ENCODE results near the gene RAD51B.
A peak's percentile ranks its signal among the peaks of the same experiment; 100 is the strongest.

Gene RAD51B

DNA sequence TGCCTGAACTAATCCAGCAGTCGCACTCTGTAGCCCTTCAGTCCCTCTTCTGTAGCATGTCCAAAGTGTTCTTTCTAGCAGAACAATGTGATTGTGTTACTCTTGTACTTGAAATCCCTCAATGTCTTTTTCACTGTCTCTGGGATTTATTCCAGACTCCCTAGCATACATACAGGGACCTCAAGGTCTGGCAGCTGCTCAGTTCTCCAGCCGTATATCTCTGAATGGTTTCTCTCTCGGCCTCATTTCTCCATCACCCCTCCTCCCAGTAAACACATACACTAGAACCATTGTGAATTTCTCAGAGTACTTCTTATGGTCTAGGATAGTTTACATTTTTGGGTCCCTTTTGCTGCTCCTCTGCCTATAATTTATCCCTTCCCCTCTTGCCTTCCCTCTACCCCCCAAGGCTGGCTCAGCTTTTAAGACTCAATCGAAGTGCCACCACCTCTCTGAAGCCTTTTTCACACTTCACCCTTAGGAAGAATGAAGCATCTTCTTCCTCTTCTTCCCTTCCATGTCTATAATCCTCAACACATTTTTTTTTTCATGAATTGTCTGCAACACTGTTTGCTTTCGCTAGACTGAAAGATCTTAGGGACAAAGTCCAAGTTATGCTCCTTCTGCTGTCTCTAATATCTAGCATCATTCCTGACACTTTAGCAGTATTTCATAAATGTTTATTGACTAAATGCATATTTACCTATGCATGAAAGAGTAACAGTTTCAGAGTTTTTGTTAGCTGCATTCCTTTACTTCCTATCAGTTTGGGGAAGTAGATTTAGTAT, 527.2 kb downstream of the RAD51B start:
- DNase-seq, result peak; percentile 15 to 67

DNA sequence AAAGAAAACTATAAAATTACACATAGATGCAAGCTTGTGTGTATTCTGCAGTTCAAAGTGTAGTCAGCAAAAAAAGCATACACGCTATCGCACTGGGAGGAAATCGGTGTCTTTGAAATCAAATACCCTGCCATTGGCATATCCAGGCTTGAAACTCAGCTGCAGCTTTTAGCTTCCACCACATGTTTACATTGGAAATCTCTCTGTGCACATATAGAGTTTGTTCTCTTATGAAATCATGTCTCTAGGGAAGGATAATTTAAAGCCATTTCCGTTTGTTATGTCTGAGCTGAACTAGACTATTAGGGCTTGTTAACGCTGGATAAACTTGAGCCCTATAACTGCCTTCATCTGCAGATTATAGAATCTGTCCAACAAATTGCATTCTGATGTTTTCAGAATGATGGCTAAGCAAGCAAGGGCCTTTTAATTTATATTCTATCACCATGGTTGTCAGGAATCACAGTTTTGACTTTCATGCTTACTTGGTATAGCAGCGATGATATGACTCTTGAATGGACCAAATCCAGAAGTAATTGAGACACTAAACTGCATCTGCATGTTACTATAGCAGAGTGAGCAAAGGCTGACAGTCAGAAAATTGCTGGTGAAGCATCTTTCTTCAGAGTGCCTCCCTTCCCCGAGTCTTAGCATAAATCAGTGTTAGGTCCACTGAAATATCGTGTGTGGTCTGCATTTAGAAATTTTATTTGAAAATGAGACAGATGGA, 530.5 kb downstream of the RAD51B start:
- DNase-seq, result no peak

DNA sequence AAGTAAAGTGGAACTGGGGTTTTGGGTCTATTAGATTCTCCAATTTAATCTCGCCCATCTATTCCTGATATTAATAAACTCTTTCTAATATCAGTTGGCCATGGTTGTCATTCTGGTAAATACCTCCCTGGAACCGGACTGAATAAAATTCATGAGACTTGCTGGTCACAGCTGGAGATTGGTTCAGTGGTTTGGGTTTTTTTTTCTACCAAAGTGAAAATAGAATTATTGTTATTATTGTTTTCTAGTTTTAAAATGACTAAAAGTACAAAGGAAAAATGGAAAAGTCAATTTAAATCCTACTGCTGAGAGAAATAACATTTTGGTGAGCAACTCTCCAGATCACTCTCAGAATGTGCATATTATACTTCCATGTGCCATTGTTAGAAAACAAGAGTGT, 535.8 kb downstream of the RAD51B start:
- DNase-seq, result no peak

DNA sequence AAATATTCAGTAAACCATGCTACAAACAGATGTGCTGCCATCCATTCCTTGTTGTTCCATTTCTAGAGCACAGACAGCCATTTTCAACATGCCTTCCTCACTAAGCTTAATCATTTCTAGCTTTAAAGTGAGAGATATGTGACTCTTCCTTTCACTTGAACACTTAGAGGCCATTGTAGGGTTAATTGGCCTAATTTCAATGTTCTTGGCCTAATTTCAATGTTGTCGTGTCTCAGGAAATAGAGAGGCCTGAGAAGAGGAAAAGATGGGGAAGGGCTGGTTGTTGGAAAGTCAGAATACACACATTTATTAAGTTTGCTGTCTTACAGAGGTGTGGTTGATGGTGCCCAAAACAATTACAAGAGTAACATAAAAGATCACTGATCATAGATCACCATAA, 538.2 kb downstream of the RAD51B start:
- no peak for DNase-seq

DNA sequence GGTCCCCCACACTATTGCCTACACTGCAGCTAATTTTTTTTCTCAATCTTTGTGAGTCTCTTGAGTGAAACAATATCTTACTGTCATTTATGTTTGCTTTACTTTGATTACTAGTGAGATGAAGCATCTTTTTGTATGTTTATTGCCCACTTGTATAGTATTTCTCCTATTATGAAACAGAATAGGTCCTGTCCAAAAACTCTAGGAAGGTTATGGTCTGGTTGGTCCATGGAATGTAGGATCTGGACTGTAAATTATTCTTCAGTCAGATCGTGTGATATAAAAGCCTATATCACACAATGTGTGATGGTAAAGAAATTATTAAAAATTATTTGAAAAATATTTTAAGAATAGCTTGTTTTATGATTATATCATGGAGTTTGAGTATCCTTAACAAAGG, 538.9 kb downstream of the RAD51B start:
- DNase-seq, result no peak

DNA sequence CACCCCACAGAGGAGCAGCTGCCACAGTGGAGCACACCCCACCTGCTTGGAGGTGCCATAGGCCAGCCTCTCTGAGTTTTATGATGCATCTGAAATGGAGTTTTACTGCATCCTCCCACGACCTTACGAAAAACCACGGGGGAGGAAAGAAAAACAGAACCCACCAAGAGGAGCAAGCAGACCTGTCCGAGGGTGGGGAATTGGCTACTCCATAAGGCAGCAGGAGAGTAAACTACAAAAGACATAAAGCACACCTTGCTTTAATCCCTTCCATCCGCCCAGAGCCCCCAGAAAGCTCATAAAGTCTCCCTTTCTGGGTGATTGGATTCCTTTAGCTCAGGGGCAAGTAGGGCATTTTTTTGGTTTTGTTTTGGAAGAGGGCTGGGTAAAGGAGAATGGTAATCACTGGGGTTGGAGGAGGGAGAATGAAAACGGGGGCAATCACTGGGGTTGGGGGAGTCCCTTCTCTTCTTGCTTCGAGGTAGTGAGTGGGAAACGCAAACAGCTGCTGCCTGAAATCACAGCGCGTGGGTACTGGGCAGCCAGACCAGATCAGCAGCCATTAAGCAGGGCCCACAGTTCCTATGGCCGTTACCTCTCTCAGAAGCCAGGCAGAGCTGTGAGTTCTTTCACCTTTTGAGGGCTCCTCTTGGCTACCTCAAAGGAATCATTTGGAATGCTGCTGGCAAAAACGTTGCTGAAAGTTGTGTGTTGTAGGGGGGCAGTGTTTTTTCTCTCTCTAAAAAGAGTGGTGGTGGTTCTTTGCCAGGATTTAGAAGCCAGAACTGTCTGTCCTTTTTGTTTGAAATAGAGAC, 539.6 kb downstream of the RAD51B start:
- no peak for DNase-seq

DNA sequence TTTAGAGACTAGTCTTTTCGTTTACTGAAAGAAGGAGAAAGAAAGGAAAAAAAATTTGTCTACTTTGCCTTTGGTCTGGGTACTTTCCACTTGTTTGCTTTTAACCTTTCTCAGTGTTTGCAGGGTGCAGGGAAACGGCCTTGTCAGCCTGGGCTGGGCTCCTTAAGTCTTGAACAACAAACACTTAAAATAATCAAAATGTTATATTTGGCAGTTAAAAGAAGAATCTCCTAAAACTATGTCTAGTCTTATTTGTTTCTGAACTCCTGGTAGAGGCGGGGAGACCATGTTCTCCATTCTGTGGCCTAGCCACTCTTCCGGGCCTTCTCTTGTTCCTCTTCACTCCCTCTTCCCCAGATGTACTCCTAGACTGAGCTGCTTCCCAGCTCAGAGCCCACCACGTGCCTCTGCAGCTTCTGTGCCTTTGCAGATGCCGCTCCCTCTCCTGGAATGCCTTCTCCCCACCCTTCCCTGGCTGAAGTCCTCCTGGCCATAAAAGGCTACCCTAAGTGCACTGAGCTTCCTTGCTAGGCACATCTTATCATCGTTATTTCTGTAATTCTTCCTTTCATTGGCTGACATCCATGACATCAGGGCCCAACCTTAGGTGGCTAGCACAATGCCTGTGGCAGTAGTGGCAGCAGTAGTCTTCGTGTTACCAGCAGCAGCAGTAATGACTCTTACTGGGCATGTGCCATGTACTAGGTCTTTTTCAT, 540.4 kb downstream of the RAD51B start:
- peak; percentile 26 to 48 for DNase-seq

DNA sequence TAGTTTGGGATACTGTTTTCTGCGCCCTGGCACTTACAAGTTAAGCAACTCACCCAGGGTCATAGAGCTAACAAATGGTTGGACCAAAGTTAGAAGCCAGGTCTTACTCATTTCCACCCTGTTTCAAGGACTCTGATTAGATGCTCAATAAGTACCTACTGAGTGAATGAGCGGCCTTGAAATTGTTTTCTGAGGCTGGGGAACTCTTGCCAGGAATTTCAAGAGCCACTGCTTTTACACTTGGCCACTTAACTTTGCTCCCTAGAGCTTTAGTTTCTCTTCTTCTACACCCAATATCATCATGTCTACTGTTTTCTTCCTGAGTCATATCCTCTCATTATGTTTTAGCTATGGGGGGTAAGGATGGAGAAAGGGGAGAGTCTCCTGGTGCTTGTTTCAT, 541.7 kb downstream of the RAD51B start:
- DNase-seq, result no peak

DNA sequence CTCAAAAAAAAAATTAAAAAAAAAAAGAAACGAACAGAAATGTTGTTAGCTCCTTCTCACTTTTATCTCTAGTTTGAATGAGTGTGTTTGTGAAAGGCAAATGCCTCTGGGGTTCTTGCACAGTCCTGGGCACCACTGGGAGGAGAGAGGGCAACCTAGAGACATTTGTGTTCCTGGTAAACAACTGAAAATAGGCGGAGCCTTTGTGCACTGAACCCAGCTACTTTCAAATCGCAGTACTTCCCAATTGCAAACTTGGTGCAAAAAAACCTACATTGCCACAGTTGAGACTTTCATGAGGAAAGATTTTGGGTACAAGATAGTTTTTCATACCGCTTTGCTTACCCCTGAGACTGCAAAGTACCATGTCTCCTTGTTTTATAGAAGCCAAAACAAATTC, 543.3 kb downstream of the RAD51B start:
- peak in 1 of 2 donors; percentile 8 for DNase-seq

DNA sequence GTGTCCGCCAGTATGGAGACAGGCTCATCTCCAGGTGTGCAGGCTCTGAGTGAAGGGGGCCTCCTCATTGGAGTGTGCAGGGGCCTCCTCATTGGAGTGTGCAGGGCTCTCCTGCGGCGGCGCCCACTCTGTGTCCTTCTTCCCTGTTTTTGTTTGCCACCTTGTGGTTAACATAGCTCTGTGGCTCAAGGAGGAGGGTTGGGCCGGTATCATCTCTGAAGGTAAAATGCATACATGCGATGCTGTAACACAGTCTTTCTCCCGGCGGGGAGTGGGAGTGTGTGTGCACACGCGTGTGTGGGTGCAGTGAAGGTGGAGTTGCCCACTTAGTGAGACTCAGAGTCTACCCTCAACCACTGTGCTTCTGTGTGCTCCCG, 543.9 kb downstream of the RAD51B start:
- no peak for DNase-seq

DNA sequence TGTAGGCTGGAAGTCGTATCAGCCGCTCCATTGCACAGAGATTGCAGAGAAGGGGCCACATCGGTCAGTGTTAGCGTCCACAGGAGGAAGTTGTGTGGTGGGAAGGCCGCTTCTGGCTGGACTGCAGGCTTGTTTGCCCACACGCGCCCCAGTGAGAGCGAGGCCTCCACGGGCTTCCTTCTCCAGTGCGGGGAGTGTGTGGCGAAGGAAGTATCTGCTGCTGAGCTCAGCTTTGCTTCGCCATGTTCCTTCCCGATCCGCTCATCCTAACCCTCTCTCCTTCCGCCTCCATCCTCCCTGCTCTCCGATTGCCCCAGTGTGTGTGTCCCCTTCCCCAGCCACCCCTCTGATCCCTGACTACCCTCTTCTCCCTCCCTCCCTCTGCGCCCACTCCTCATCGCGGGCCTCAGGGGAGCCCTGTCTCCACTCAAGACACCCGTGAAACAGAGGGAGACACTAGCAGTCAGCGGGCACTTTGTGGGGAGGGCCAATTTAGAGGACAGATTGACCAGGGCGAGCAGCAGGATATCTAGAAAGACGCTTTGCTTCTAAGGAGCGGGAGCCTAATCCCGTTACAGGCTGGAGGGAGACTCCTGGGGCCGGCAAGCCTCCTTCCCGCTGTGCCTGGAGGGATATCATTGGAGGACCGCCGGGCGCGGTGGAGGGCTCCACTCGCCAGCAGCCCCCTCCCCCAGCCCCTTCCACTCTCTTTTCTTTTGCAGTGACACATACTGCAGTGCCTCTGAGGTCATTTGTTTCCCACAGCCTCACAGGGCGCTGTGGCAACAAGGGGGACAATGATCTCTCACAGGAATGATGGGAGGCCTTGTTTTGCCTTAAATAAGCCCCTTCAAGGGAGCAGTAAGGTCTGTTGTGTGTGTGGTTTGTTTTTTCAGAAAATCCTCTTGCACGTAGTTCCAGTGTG, 544.5 kb downstream of the RAD51B start:
- DNase-seq, result peak; percentile 21 to 45

DNA sequence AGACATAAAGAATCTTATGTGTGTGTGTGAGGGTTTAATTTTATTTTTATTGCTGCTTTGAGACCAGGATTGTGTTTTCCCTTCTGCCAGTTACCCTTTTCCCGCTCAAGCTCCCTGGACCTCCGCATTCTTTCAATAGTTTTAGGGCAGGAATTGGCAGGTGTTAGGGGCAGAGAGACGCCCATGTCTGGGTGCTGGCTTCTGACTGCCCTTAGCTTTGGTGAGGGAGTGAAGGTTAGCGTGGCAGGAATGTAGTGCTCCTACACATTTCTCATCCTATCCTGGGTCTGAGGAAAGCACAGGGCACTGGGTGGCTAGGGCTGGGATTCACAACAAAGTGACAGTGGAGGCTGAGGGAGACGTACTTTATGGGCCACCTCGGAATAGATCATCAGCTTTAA, 545.2 kb downstream of the RAD51B start:
- no peak for DNase-seq

DNA sequence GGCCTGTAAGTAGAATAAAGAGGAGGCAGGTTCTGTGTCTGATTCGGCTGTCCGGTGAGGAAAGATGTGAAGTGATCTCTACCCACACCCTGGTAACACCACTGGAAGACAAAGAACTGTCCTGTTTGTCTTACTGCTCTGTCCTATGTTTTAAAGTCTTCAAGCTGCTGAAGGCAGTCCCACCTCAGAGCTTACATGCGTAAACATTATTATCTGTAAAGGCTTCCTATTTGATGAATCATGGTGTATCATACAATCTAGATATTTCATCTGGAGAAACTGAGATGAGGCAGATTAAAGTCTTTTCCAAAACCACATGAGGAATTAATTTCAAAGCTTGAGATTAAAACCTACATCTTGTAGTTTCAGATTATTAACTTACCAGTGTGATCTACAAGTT, 545.6 kb downstream of the RAD51B start:
- DNase-seq, result no peak

DNA sequence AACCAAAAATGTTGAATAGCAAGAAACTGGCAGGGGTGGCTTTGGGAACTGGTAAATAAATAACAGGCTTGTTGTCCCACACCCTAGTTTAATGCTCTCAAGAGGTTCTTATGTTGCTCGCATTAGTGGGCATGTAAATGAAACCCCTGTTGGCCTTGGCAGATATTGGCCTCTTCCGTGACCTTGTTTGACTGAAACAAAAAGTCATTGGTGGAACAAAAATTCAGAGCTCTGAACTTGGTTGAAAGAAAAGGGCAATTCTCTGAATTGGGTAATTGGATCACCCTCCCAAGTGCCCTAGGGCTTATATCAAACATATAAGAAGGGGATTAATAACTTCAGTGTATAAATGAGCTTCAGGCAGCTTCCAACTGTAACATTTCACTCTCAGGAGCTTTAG, 547.1 kb downstream of the RAD51B start:
- DNase-seq, result no peak

DNA sequence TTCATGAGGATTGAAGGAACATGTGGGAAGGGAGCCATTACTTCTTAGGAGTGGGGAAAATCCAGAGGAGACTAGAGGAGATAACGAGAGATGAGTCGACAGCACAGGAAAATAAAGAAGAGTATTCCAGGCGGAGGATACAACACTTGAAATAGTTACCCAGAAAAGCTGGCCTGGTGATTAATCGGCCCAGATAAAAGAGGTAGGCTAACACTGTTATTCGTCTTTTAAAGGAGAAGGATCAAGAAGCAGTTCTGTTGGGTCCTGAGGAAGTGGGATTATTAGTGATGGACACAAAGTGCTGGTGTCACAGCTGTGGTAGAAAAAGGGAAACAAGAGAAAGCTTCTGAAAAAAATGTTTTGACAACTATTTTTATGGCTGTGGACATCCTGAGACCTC, 548.0 kb downstream of the RAD51B start:
- peak in 1 of 2 donors; percentile 31 for DNase-seq

DNA sequence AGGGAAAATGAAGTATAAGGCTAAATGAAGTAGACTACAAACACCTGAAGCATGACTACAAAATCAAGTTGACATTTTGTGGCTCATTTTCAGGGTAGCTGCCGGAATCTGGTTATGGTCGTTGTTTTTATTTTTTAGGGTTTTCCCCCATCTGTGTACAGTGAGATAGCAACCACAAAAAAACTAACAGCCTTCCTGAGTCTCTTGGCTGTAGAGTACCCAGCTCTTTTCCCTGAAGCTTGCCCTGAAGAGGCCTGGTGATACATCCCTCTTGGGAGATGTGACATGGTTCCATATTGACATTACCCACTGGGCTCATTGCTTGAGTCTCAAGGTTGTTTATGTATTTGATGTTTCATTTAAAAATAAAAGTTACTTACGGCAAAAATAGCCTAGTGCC, 549.3 kb downstream of the RAD51B start:
- DNase-seq, result no peak

DNA sequence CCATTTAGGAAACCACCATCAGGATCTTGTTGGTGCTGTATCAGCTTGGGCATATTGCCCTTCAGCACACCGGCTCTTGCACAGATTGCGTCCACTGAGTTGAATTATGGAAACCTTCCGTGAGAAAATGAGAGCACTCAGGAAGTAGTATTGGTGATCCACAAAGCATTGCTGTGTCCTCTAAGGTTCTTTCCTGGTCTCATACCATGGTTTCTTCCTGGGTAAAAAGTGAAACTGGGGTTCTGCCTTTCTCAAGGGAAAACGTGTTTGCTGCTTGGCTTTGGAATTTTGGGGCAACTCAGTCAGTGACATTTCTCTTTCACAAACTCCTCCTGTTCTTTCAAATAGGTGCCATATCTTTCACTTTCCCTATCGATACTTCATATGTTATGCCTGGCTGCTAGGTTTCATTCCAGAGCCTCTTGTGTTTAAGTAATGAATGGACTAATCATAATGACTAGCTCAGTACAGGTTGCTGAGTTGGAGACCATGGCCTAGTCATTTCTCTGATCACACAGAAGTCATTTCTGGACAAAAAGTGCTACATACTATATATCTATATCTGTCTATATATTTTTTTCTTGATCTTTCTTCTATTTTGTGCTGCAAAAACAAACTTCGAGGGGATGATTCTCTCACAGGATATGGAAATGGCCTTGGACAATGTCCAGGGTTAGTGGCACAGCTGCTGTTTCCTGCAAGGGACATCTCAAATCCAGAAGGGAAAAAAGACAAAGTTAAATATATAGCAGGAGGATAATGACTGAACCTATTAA, 549.9 kb downstream of the RAD51B start:
- DNase-seq, result no peak

DNA sequence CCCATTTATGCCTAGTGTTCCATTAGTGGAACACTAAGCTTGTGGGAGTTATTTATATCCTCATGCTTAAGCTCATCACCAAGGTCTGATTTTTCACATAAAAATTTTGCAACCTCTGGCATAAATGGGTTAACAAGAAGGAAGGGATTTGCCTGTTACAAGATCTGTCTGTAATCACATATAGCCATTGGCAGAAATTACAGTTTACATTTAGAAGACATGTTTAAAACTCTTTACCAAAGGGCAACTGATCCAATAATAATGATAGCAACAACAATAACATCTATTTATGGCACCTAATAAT, 550.4 kb downstream of the RAD51B start:
- DNase-seq, result no peak

DNA sequence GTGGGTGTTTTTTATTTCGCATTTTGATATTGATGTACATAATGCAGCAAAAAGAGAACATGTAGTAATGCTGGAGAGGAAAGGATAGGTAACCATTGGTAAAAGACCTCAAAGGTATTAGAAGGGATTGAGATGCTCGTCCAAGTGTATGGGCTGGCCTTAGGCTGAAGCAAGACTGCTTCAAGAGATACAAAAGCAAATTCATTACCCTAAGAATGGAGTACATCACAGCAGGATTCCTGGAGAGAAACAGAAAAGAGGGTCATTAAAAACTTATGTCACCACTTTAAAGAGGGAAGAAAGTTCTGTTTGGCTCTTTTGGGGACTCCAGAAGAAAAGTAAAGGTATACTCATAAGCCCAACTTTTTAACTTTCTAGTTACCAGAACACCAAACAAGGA, 552.8 kb downstream of the RAD51B start:
- no peak for DNase-seq

DNA sequence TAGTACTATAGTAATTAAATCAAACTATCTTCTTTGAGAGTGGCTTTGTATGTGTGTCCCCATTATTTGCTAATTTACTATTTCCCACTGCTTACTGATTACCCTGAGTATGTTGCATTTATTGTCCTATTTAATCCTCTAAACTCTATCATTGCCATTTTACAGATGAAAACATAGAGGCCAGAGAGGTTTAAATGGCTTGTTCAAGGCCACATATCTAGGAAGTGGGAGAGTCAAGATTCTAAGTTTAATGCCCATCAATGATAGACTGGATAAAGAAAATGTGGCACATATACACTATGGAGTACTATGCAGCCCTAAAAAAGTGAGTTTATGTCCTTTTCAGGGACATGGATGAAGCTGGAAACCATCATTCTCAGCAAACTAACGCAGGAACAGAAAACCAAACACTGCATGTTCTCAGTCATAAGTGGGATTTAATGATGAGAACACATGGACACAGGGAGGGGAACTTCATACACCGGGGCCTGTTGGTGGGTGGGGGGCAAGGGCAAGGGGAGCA, 553.6 kb downstream of the RAD51B start:
- DNase-seq, result no peak

DNA sequence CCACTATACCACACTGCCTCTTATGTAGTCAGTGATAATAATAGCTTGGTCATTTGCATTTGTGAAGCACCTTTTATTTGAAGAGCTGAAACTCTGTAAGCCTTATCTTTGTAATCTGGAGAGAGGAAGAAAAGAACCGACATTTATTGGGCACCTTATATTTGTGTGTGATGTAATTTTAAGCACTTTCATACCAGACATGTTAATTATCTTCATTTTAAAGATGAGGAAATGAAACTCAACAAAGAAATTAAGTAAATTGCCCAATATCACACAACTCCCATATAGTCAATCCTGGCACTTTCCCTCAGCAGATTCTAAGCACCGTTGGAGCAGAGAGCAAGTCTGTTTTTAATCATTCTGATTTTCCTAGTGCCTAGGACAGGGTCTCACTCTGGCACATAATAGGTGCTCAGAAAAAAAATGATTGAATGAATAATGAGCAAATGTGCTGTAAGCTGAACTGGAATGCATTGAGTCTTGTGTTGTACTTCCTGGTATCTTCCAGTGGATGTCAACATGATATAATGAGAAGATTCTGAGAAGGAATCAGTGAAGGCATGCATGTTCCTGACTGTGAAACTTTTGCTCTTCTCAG, 554.4 kb downstream of the RAD51B start:
- no peak for DNase-seq
